ENCODE measurements around the gene AGPAT4.

Gene AGPAT4

GRCh38 chr6:161094955-161095354, 178.9 kb downstream of the AGPAT4 start:
- no peaks in the 10 kb centered on the region for H3K27me3 Mint-ChIP-seq (ENCODE audit: low read depth)

GRCh38 chr6:161091972-161092701, 181.7 kb downstream of the AGPAT4 start:
- Mint-ChIP-seq H3K9me3 (no peaks in the 10 kb centered on the region), H3K27me3 (ENCODE audit: low read depth) (no peaks in the 10 kb centered on the region), H3K27ac (no peak overlapping the region), H3K4me1 (no peaks in the 10 kb centered on the region), H3K4me3 (no peak overlapping the region), H3K36me3 (ENCODE audit: low read depth) (peaks cover 51% of the 10 kb centered on the region)
- no peak for TF ChIP-seq CTCF (IDR thresholded peaks at IDR 0.05; ENCODE audit: unreplicated experiment in 3 of 3)

More at GRCh38 chr6:161094955-161095354, 178.9 kb downstream of the AGPAT4 start:
- H3K36me3 Mint-ChIP-seq (ENCODE audit: low read depth): peaks cover 51% of the 10 kb centered on the region
- no peaks in the 10 kb centered on the region for H3K4me1 Mint-ChIP-seq
- H3K4me3 Mint-ChIP-seq: no peak overlapping the region
- no peak for TF ChIP-seq CTCF (IDR thresholded peaks at IDR 0.05; ENCODE audit: unreplicated experiment in 3 of 3)
- no peak overlapping the region for H3K27ac Mint-ChIP-seq
- H3K9me3 Mint-ChIP-seq: no peaks in the 10 kb centered on the region

GRCh38 chr6:161091151-161091550, 182.7 kb downstream of the AGPAT4 start:
- peaks cover 52% of the 10 kb centered on the region for H3K36me3 Mint-ChIP-seq (ENCODE audit: low read depth)
- no peak overlapping the region for H3K4me3 Mint-ChIP-seq
- no peaks in the 10 kb centered on the region for H3K27me3 Mint-ChIP-seq (ENCODE audit: low read depth)
- H3K27ac Mint-ChIP-seq: no peak overlapping the region
- no peaks in the 10 kb centered on the region for H3K9me3 Mint-ChIP-seq
- H3K4me1 Mint-ChIP-seq: no peaks in the 10 kb centered on the region
- no peak for TF ChIP-seq CTCF (IDR thresholded peaks at IDR 0.05; ENCODE audit: unreplicated experiment in 3 of 3)

- H3K27ac Mint-ChIP-seq: no peak overlapping the region
- H3K27me3 Mint-ChIP-seq (ENCODE audit: low read depth): no peaks in the 10 kb centered on the region
Observed at GRCh38 chr6:161088676-161089328, 185.1 kb downstream of the AGPAT4 start.

GRCh38 chr6:161085246-161085645, 188.6 kb downstream of the AGPAT4 start:
- Mint-ChIP-seq H3K27me3 (ENCODE audit: low read depth) (no peaks in the 10 kb centered on the region), H3K36me3 (ENCODE audit: low read depth) (peaks cover 33% of the 10 kb centered on the region), H3K4me1 (no peaks in the 10 kb centered on the region), H3K4me3 (no peak overlapping the region), H3K9me3 (no peaks in the 10 kb centered on the region), H3K27ac (no peak overlapping the region)
- no peak for TF ChIP-seq CTCF (IDR thresholded peaks at IDR 0.05; ENCODE audit: unreplicated experiment in 3 of 3)

More at GRCh38 chr6:161088676-161089328, 185.1 kb downstream of the AGPAT4 start:
- Mint-ChIP-seq H3K4me3 (no peak overlapping the region), H3K4me1 (no peaks in the 10 kb centered on the region), H3K36me3 (ENCODE audit: low read depth) (peaks cover 51% of the 10 kb centered on the region), H3K9me3 (no peaks in the 10 kb centered on the region)
- no peak for TF ChIP-seq CTCF (IDR thresholded peaks at IDR 0.05; ENCODE audit: unreplicated experiment in 3 of 3)
